Neural progenitor cell (in vitro differentiated cells): ENCODE data around the gene CWC22.

Source experiments
- CTCF ChIP-seq: fragments of 200-600 bp; sonication (generic); IDR thresholded peaks from 2 replicates; pipeline ENCODE4 v1.5.1; 2017; ENCODE audit warnings: antibody characterized with exemption, mild to moderate bottlenecking
- EZH2phosphoT487 ChIP-seq: fragments of 200-600 bp; sonication (generic); IDR thresholded peaks from 2 replicates; pipeline ENCODE4 v1.6.1; 2017; ENCODE audit warnings: antibody characterized with exemption

- TF ChIP-seq CTCF = no peak
- no peak for TF ChIP-seq EZH2phosphoT487
Measured at GRCh38 chr2:180003559-180003958, 3.5 kb downstream of the CWC22 start.
